T-helper 22 cell (primary cell): ENCODE measurements around the gene VMP1.
"Not testable (repeated sequence)": the region's sequence is repeated elsewhere in the genome, so short reads cannot be mapped to it uniquely, and the experiment has no call there.

Experiments
- DNase-seq: peaks from one replicate; pipeline ENCODE4 v3.0.0-alpha.2; 2020; ENCODE audit warnings: low read depth

The VMP1 gene

DNA sequence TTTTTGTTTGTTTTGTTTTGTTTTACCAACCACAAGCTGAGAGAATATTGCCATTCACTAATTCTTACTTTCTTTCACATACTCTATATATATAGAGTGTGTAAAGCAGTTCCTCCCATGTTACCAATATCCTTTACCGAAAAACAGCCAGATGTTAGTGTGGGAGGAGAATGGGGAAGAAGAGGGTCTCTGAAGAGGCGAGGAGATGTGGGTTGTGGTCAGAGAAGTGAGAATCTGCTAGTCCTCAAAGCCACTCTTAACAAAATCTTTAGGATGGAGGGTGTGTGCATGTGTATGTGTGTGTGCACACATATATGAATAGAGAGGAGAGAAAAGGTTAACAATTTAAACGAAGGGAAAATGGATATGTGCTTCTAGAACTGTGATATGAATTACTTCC, 104.7 kb downstream of the VMP1 start:
- no peak for DNase-seq

DNA sequence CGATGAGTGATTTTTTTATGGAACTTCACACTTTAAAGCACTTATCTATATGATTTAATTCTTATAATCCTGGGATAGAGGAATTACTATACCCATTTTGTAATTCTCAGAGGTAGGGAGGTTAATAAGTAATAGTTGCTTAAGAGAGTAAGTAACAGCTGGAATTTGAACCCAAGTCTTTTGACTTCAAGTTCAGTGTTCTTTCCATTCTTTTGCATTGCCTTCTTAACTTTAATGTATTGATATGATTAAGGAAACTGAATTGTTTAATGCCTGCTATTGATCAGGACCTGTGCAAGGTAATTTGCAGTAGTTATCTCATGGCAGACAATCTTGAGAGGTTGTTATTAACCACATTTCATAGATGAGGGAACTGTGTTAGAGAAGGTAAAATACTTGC, 106.8 kb downstream of the VMP1 start:
- no peak for DNase-seq

DNA sequence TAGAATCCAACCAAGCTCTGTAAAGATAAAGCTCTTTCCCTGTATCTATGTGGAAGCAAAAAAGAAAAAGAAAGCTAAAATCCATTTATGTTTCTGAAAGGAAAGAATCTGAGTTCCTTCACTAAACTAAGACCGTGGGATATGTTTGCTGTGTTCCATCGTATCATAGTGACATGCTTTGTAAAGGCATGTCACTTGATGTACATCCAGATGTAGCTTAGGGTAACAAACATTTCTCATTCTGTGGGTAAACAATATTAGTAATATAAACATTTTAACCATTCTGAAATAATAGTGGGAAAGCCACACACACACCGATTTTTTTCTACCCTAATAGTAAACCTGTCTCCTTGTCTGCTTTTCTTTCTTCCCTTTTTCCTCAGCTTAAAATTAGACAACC, 107.2 kb downstream of the VMP1 start:
- DNase-seq, result no peak

DNA sequence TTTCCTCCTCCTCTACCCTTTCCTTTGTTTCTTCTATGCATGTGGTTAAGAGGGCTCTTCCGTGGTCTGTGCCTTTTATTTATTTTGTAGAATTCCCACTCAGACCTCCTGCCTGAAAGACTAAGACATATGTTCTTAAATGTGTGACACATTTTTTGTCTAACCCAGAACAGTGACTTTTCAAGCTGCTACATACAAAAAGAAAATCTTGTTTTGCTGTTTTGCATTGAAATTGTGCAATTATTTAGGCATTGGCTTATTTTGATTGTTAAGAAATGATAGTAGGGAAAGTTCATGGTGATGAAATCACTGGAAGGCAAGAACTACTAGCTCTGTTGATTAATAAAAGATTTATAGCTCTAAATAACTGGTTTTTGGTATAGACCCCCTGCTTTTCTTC, 108.5 kb downstream of the VMP1 start:
- no peak for DNase-seq

DNA sequence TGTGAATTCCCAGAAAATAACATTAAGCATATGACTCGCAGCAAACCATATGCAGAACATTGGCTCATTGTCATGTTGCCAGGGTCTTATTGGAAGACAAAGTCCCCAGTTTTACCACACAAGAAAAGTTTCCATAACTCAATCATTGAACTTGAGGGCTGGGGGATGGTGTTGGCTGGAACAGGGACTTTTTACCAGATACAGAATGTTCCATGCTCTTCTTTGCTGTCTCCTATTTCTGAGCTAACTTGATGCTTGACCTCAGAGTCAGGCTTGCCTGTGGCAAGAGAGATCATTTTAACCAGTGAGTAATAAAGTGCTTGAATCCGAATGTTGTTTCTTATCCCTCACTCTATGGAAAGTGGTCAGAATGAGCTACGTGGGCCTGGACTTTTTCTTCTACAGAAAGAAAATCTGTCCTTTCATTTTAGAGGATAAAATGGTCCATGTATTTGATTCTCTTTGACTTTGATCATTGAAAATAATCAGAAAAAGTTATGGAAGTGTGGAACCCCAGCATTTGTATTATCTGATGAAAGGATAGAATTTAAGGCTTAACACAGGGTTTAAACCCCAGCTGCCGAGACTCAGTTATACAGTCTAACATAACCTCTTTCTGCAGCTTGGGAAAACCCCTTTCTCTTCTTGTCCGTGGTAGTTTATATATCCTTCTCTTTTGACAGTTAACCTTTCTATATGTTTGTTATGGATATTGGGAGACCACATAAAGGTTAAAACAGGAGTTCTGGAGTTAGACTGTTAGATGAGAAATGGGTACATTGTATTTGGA, 118.3 kb downstream of the VMP1 start:
- DNase-seq, result no peak

DNA sequence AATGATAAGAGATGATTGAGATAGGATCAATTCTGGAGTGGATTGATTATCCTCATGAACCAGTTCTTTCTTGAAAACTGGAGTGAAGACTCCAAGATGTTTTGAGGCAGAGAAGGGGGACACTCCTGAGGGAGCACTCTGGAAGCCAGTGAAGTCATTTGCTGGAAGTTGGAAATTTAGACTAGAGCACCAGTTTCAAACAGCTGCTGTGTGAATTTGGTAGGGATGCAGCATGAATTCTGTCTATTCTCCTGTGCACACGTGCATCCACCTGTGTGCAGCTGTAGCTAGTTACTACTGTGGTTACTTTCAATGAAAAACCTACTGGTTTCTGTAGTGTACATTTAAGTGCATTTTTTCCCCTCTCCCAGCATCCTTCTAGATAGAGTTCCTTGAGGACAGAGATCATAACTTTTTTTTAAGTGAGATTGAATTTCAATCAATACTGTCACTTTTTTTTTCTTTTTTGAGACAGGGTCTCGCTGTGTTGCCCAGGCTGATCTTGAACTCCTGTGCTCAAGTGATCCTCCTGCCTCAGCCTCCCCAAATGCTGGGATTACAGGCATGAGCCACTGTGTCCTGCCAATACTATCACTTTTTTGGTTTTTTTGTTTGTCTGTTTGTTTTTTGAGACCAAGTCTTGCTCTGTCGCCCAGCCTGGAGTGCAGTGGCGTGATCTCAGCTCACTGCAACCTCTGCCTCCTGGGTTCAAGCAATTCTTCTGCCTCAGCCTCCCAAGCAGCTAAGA, 119.4 kb downstream of the VMP1 start:
- no peak for DNase-seq

DNA sequence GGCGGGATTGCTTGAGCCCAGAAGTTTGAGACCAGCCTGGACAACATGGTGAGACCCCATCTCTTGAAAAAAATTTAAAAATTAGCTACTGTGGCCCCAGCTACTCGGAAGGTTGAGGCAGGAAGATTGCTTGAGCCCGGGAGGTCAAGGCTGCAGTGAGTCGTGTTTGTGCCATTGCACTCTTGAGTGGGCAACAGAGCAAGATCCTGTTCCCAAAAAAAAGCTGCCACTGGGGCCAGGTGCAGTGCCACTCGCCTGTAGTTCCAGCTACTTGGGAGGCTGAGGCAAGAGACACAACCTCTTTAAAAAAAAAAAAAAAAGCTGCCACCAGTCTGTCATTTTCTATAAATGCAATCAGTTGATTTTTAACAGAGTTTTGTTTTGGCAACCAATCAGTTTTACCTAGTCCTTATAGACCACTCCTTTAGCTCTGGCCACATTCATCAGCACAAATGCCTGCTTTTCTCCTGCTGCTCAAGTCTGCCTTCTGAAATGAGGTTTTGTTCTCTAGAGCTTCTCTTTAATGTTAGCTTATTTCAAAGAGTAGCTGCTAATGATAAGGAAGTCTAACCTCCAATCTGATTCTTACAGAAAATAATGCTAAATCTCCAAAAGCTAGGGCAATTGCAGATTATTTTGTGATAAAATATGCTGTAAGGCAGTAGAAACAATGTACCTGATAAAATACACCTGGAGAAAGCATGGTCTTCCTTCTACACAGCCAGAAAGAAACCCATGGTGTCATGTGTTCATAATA, 120.4 kb downstream of the VMP1 start:
- no peak for DNase-seq

DNA sequence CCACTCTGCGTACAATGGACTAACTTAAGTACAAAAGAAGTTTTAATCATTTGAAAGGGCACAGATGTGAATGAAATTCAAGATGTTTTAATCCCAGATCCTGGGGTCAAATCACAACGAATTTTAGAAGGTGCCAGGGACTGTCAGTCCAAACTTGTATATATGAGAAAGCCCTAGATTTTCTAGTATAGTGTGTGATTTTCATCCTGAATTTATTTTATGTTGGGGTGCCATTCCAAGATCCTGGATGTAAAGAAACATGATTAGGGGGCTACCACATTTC, 121.0 kb downstream of the VMP1 start:
- DNase-seq, result no peak

DNA sequence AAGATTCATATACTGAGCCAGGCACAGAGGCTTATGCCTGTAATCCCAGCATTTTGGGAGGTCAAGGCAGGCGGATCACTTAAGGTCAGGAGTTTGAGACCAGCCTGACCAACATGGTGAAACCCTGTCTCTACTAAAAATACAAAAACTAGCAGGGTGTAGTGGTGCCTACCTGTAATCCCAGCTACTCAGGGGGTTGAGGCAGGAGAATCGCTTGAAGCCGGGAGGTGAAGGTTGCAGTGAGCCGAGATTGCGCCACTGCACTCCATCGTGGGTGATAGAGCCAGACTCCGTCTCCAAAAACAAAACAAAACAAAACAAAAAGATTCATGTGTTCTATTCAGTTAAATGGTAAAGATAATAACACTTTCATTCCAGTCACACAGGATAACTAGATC, 121.4 kb downstream of the VMP1 start:
- DNase-seq, result not testable (repeated sequence)

DNA sequence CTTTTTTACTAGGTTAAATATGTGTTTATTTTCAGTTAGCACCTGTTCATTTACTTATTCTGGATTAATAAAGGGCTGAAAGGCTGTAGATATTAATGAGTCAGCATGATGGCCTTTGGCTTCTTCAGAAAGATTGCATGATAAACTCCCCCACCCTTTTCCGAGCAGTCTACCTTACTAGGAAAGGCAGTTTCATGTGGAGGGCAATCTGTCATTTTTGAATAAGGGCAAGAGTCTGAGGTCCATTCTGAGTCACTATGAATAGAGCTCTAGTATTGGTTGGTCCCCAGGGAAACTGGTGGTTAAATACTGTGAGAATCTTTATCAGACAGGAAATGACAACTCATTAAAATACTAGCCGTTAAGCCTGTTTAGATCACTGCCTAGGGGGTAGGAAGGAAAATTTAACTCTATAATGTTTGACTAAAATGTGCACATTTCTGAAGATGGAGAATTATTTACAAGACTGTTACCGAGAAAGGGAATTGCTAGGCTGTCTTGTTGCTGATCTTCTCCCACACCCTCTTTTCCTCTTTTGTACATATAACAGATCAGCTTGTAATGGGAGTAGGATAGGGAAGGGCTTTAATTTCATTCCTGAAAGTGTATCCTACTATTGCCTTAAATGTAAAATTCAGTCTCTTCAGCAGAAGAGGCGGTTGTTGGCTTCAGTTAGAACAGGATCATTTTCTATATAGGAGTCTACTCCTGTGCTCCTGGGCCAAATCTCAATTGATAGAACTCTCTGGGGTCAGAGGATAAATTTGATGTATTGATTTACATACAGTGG, 122.0 kb downstream of the VMP1 start:
- peak; percentile 45 for DNase-seq

DNA sequence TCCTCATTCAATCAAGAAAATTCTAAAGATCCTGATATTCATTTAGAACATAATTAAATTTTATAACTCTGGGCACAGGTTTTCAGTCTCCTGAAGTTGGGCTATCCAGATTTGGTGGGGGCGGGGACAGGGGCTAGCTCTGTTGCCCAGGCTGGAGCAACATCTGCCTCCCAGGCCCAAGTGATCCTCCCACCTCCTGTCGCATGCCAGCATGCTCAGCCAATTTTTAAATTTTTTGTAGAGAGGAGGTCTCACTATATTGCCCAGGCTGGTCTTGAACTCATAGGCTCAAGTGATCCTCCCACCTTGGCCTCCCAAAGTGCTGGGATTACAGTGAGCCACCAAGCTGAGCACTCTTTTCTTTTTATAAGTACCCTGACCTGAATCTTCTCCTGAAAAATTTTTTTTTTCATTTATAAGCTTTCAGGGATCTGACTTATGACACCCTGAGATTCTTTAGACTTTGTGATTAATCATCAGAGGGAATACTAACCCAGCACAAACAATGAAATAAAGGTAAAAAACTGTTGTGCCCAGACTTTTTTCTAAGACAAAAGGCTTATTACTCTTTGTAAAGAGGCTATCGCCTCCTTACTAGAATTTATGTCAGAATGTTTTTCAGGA, 122.7 kb downstream of the VMP1 start:
- DNase-seq, result no peak

DNA sequence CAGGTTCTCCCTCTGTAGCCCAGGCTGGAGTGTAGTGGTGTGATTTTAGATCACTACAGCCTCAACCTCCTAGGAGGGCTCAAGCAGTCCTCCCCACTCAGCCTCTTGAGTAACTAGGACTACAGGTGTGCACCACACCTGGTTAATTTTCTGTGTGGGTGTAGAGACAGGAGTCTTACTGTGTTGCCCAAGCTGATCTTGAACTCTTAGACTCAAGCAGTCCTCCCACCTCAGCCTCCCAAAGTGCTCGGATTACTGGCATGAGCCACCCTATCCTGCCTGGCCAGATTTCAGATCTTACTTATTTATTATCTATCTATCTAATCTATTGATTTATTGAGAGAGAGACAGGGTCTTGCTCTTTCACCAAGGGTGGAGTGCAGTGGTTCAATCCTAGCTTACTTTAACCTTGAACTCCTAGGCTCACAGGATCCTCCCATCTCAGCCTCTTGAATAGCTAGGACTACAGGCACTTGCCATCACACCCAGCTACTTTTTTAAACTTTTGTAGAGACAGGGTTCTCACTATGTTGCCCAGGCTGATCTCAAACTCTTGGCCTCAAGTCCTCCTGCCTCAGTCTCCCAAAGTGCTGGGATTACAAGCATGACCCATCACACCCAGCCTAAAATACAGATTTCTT, 123.5 kb downstream of the VMP1 start:
- DNase-seq, result no peak

DNA sequence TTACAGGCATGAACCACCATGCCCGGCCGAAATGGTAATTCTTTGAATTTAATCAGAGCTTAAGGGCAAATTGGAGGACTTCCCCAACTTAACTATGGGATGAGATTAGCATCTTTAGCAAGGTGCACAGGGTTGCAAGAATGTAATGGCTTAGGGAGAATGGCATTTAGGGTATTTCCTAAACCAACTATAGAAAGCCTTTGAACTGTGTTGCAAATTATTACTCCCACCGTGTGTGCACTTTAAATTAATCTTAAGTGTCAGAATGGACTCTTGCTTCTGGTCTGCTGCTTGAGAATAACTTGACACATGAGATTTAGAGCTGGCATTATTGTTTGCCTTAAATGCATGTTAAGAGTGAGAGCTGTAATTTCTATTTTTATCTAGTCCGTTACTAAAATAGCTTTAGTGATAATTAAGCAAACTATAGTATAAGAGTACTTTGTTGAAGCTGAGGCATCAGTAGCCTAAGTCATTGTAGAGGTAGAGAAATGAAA, 125.5 kb downstream of the VMP1 start:
- DNase-seq, result no peak

DNA sequence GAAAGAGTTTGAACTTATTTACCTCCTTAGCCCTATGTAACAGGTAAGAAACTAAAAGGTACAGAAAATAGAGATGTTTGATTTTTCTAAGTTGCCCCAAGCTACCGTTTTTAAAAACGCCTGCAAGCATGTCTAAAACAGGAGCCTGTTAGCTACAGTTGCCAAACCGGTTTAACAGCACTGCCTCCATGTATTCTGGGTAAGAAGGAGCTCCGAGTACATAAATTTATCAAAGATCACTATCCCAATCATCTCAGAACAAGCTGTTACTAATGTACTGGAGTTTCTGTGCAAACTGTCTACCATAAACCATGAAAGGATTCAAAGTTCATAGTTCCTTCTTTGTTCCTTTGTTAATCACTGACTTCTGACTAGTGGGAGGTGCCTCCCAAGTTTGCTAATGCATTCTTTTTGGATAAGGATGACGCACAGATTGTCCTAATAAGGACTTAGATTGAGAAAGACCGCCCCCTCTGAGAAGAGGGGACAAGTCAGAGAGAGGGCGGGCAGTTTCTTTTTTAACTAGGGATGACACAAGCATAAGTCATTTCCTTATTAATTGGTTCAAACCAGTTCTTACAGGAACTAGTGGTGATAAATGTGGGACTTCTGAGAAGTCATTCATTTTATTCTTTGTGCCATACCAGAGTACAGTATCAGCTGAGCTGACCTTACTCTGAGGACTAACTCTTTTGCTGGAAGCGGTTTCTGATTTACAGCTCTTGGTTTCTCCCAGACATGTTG, 130.0 kb downstream of the VMP1 start:
- DNase-seq, result peak; percentile 73

DNA sequence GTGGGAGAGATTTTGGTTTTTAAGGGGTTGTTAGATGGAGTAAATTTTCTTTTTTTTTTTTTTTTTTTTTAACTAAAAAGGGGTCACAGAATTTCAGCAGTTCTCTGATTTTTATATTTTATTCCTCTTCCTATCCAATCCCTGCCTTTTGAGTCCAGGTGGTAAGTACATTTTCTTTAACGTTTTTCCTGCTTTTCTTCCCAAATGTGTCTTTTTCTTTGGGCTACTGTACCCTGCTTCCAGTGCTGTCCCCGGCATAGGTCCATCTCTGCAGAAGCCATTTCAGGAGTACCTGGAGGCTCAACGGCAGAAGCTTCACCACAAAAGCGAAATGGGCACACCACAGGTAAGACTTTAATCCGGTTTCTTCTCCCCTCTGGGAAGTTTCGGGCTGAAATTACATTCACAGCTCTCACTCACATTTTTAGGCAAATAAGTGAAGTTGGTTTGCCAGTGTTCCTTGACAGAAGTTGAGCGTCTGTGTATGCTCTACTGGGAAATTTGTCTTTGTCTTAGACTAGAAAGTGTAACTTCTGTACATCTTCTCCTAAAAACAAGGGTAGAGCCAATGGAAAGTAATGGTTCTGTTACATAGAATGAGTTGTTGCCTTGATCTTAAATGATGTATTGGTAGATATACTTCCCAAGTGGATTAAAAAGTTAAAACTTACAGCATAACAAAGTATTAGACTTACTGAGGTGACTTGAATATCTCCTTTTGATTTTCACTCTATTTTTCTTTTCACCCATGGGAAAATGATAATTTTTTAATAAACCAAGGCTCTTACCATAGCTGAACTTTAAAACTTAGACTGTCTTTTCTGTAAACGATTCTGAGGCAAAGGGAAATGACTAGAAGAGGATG, 130.8 kb downstream of the VMP1 start:
- DNase-seq, result no peak

DNA sequence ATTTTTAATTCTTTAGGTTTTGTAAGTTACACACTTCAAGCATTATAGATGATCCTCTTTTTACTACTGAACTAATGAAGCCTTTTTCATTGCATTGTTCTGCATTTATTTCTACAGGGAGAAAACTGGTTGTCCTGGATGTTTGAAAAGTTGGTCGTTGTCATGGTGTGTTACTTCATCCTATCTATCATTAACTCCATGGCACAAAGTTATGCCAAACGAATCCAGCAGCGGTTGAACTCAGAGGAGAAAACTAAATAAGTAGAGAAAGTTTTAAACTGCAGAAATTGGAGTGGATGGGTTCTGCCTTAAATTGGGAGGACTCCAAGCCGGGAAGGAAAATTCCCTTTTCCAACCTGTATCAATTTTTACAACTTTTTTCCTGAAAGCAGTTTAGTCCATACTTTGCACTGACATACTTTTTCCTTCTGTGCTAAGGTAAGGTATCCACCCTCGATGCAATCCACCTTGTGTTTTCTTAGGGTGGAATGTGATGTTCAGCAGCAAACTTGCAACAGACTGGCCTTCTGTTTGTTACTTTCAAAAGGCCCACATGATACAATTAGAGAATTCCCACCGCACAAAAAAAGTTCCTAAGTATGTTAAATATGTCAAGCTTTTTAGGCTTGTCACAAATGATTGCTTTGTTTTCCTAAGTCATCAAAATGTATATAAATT, 132.3 kb downstream of the VMP1 start:
- no peak for DNase-seq

DNA sequence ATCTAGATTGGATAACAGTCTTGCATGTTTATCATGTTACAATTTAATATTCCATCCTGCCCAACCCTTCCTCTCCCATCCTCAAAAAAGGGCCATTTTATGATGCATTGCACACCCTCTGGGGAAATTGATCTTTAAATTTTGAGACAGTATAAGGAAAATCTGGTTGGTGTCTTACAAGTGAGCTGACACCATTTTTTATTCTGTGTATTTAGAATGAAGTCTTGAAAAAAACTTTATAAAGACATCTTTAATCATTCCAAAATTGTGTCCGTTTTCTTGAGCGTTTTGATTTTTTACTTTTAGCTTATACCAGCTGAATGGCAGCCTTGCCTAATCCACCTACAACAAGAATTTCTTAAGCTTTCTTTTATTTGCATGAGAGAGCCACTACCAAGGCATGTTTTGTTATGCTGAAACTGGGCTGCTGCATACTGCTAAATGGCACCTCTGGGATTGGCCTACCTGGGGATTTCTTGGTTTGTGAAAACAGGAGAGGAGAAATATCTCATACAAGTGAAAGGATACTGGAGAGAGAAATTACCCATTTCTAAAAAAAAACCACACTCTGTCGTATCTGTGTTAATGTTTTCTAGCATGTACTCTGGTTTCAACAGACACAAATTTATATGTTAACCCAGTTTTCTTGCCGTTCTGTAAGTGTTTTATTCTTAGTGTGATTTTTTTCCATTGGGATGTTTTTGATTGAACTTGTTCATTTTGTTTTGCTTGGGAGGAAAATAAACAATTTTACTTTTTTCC, 133.1 kb downstream of the VMP1 start:
- no peak for DNase-seq
